Measurements from ENCODE around the gene TRAPPC13.

Gene TRAPPC13

GRCh38 chr5:65704621-65705239, 79.9 kb downstream of the TRAPPC13 start:
- DNase-seq (ENCODE audit: low read depth) = no peak
- no peak overlapping the region for H3K4me3 ChIP-seq (ENCODE audit: low read length)
- TF ChIP-seq CTCF (IDR thresholded peaks at IDR 0.05; ENCODE audit: insufficient read depth, low read depth, low read length, missing control alignments) = no peak

GRCh38 chr5:65707663-65708062, 82.8 kb downstream of the TRAPPC13 start:
- H3K4me3 ChIP-seq (ENCODE audit: low read length) = no peak overlapping the region
- no peak for TF ChIP-seq CTCF (IDR thresholded peaks at IDR 0.05; ENCODE audit: insufficient read depth, low read depth, low read length, missing control alignments)
- DNase-seq (ENCODE audit: low read depth) = no peak

GRCh38 chr5:65708145-65708544, 83.3 kb downstream of the TRAPPC13 start:
- H3K4me3 ChIP-seq (ENCODE audit: low read length) = no peak overlapping the region
- no peak for TF ChIP-seq CTCF (IDR thresholded peaks at IDR 0.05; ENCODE audit: insufficient read depth, low read depth, low read length, missing control alignments)
- DNase-seq (ENCODE audit: low read depth) = no peak
